Mononuclear cell (primary cell): ENCODE data around the gene CACNA1C. TPM values are rescaled to one million over a fixed set of nuclear protein-coding genes. Genes with fewer than 3 reads are reported as not detected.

ENCODE experiments used
- H3K27me3 ChIP-seq: 2 replicates; pipeline ENCODE4 v1.6.0; 2011; ENCODE audit warnings: low read length, control low read depth; ENCODE audit not compliant: insufficient read depth
- H3K4me1 ChIP-seq: 2 replicates; pipeline ENCODE4 v1.5.1; 2011; ENCODE audit warnings: mild to moderate bottlenecking, low read length, control low read depth; ENCODE audit not compliant: insufficient read depth
- H3K4me3 ChIP-seq: 2 replicates; pipeline ENCODE4 v1.5.1; 2011; ENCODE audit warnings: mild to moderate bottlenecking, low read length, moderate library complexity
- H3K9me3 ChIP-seq: 2 replicates; pipeline ENCODE4 v1.5.1; 2011; ENCODE audit warnings: low read depth, mild to moderate bottlenecking, control low read depth, low read length
- total RNA-seq: library from RNA; depleted of rRNA; stranded (reverse); fragments of >200 nt; gene quantifications from one replicate; pipeline ENCODE4 v1.2.3, GENCODE V29; 2012

The CACNA1C gene
- total RNA-seq, 1 donor: 0.10 TPM

- H3K27me3 ChIP-seq: peaks cover 56% of the 10 kb centered on the region
- H3K9me3 ChIP-seq: no peaks in the 10 kb centered on the region
- no peak overlapping the region for H3K4me3 ChIP-seq
- H3K4me1 ChIP-seq: peaks cover 5% of the 10 kb centered on the region
These were observed 904 bp downstream of the CACNA1C start for GRCh38 chr12:2053691-2054090.

- Histone ChIP-seq H3K4me3 (no peak overlapping the region), H3K9me3 (no peaks in the 10 kb centered on the region), H3K27me3 (peaks cover 54% of the 10 kb centered on the region), H3K4me1 (peaks cover 5% of the 10 kb centered on the region)
These were observed 1.6 kb downstream of the CACNA1C start for GRCh38 chr12:2054091-2055018.

- Histone ChIP-seq H3K9me3 (no peaks in the 10 kb centered on the region), H3K4me3 (no peak overlapping the region), H3K4me1 (peaks cover 5% of the 10 kb centered on the region), H3K27me3 (peaks cover 26% of the 10 kb centered on the region)
These were observed 4.4 kb downstream of the CACNA1C start for GRCh38 chr12:2057041-2057794.

DNA sequence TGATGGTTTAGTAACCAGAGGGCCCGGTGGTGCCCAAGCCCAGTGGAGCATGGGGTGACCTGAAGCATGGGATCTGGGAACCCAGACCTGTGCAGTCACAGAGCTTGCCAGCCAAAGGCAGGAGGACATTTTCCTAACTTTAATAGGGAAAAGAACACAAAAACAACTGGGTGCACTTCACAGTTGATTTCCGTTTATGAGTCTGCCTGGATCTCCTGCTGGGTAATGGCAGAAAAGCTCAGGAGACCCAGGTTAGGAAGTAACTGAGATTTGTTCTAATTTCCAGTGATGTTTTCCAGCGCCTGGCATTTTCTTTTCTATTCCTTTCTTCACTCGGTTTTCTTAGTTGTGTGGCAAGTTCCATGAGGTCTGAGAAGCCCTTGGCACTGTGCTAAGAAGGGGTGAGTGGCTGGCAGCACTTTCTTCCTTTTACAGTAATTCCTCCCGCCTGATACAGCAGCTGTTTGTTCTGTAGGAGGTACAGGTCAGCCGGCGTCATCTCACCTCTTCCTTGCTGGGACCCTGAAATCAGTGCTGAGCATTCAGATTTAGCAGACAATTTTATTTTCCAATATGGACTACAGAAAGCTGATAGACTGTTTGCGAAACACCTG lies 5.1 kb downstream of the CACNA1C start:
- Histone ChIP-seq H3K9me3 (no peaks in the 10 kb centered on the region), H3K27me3 (peaks cover 25% of the 10 kb centered on the region), H3K4me3 (no peak overlapping the region), H3K4me1 (peaks cover 5% of the 10 kb centered on the region)

GRCh38 chr12:2058837-2059236 lies 6.0 kb downstream of the CACNA1C start:
- peaks cover 22% of the 10 kb centered on the region for H3K27me3 ChIP-seq
- H3K4me3 ChIP-seq: no peak overlapping the region
- no peaks in the 10 kb centered on the region for H3K9me3 ChIP-seq
- H3K4me1 ChIP-seq: no peaks in the 10 kb centered on the region

DNA sequence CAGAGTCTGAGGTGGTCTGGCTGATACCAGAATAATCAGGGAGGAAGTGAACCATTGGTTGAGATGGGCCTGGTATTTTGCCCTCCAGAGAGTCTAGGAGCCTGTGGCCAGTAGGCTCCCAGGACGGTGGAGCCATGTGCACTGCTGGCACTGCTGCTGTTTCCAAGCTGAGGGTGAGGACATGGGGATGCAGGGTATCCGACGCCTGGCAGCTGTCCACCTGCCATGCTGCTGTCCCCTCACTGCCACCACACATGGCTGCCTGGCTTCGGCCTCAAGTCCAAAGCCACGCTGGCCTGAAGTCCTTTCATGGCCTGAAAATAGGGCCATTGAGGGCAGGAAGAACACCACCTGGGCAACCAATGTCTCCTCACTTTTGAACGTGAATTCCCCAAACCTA lies 8.6 kb downstream of the CACNA1C start:
- Histone ChIP-seq H3K27me3 (peaks cover under 1% of the 10 kb centered on the region), H3K9me3 (no peaks in the 10 kb centered on the region), H3K4me3 (no peak overlapping the region), H3K4me1 (peaks cover 5% of the 10 kb centered on the region)

DNA sequence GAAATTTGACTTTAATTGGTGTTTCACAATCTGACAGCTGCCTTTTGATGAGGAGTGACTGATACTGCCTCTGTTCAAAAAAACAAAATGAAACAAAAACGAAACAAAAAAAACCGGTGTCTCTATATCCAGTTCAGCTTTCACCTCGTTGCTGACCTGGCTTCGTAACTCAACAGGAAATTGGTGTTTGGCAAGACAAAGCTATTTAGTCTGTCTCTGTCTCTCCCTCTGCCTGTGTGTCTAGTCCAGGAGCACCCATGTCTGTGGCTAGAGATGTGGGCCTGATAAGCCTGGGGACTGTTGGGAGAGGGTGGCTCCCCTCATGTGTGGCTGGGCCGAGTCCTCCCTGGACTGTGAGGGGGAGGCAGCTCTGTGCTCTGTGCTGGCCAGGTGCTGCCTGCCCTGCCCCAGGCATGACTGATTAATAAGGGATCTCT lies 11.3 kb downstream of the CACNA1C start:
- peaks cover 5% of the 10 kb centered on the region for H3K4me1 ChIP-seq
- no peaks in the 10 kb centered on the region for H3K9me3 ChIP-seq
- no peaks in the 10 kb centered on the region for H3K27me3 ChIP-seq
- no peak overlapping the region for H3K4me3 ChIP-seq

DNA sequence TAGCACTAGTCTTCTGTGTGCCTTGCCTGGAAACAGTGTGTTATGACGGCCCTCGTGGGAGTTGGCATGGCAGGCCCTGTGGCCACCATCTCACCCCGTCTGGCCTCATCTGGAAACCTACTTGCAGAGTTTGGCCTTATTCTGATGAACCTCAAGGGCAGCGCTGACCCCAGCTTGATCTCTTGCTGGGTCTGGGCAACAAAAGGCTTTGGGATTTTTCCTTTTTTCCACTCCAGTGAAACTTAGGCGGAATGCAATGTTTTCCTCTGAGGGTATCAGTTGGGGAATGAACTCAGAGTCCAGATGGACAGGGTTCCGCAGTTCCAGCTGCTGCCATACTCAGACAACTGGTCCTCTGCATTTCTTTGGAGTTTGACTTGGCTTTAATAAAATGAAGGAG lies 15.9 kb downstream of the CACNA1C start:
- Histone ChIP-seq H3K27me3 (no peaks in the 10 kb centered on the region), H3K4me3 (no peak overlapping the region), H3K4me1 (peaks cover 5% of the 10 kb centered on the region), H3K9me3 (no peaks in the 10 kb centered on the region)

- H3K4me1 ChIP-seq: no peaks in the 10 kb centered on the region
- no peaks in the 10 kb centered on the region for H3K27me3 ChIP-seq
- H3K4me3 ChIP-seq: no peak overlapping the region
- no peaks in the 10 kb centered on the region for H3K9me3 ChIP-seq
These were observed 17.8 kb downstream of the CACNA1C start for GRCh38 chr12:2070440-2071045.

GRCh38 chr12:2074792-2075191 lies 22.0 kb downstream of the CACNA1C start:
- no peak overlapping the region for H3K4me3 ChIP-seq
- no peaks in the 10 kb centered on the region for H3K4me1 ChIP-seq
- no peaks in the 10 kb centered on the region for H3K27me3 ChIP-seq
- H3K9me3 ChIP-seq: no peaks in the 10 kb centered on the region

DNA sequence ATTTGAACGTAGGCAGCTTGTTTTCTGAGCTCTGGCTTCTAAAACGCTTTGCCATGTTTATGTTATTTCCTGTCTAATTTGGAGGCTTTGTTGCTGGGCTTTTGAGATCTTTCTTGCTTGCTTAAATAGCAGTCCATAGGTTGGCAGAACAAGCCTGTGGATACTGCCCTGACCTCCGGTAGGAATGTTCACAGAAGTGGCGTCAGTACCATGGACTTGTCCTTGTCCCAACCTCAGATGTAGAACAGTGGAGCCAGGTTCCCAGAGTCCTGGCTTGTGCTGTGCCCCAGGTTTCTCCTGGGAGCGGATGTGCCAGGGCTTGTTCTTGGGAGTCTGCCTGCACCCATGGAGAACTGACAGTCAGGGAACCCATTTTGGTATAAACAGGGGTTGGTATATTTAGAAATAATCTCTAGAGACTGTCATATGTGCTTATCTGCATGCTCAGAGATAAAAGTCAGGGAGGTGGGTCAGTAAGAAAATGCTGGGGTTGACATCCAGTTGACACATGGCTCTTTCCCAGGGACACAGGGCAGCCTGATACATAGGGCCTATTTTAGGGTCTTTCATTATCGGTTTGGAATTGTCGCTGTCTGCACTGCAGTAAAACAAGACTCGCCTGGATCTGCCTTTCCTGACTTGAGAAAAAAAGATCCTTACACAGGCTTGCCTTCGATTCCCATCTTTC lies 22.9 kb downstream of the CACNA1C start:
- Histone ChIP-seq H3K4me1 (no peaks in the 10 kb centered on the region), H3K4me3 (no peak overlapping the region), H3K9me3 (no peaks in the 10 kb centered on the region), H3K27me3 (no peaks in the 10 kb centered on the region)

- no peaks in the 10 kb centered on the region for H3K9me3 ChIP-seq
- no peaks in the 10 kb centered on the region for H3K27me3 ChIP-seq
- H3K4me1 ChIP-seq: no peaks in the 10 kb centered on the region
- no peak overlapping the region for H3K4me3 ChIP-seq
These were observed 23.4 kb downstream of the CACNA1C start for GRCh38 chr12:2076196-2076570.

DNA sequence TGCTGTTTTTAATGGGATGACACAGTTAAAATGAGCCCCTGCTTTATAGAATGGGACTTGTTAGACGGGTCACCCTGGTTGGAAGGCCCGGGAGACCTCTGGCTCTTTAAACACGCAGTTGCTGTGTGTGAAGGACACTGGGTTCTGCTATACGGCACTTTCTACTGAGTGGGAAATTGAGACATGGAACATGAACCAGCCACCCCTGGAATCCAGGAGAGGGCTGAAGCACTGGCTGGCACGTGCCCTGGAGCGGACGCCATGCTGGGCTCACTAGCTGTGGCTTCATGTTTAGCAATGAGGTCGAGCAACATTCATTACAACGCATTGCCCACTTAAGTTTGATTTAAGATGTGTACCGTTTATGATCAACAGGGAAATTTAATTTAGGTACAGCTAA lies 23.9 kb downstream of the CACNA1C start:
- Histone ChIP-seq H3K9me3 (no peaks in the 10 kb centered on the region), H3K4me1 (no peaks in the 10 kb centered on the region), H3K4me3 (no peak overlapping the region), H3K27me3 (no peaks in the 10 kb centered on the region)

DNA sequence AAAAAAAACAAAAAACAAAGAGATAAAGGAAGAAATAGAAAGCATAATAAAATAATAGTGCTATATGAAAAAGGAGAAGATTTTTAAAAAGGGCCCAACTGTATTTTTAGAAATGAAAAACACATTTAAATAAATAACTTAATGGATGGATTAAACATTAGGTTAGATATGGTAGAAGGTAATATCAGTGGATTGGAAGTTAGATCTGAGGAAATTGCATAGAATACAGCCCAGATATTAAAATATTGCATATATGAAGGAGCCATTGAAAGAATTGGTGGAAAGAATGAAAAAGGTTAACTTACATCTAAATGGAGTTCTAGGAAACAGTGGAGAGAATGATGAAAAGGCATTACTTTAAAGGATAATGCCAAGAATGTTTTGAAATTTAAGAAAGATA lies 27.8 kb downstream of the CACNA1C start:
- Histone ChIP-seq H3K4me3 (no peak overlapping the region), H3K27me3 (no peaks in the 10 kb centered on the region), H3K9me3 (no peaks in the 10 kb centered on the region), H3K4me1 (no peaks in the 10 kb centered on the region)
